Measurements from ENCODE around the gene FOXJ1.
A peak's percentile ranks its signal among the peaks of the same experiment; 100 is the strongest.
"Not testable (repeated sequence)": the region's sequence is repeated elsewhere in the genome, so short reads cannot be mapped to it uniquely, and the experiment has no call there.

Gene FOXJ1, protein sequence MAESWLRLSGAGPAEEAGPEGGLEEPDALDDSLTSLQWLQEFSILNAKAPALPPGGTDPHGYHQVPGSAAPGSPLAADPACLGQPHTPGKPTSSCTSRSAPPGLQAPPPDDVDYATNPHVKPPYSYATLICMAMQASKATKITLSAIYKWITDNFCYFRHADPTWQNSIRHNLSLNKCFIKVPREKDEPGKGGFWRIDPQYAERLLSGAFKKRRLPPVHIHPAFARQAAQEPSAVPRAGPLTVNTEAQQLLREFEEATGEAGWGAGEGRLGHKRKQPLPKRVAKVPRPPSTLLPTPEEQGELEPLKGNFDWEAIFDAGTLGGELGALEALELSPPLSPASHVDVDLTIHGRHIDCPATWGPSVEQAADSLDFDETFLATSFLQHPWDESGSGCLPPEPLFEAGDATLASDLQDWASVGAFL

DNA sequence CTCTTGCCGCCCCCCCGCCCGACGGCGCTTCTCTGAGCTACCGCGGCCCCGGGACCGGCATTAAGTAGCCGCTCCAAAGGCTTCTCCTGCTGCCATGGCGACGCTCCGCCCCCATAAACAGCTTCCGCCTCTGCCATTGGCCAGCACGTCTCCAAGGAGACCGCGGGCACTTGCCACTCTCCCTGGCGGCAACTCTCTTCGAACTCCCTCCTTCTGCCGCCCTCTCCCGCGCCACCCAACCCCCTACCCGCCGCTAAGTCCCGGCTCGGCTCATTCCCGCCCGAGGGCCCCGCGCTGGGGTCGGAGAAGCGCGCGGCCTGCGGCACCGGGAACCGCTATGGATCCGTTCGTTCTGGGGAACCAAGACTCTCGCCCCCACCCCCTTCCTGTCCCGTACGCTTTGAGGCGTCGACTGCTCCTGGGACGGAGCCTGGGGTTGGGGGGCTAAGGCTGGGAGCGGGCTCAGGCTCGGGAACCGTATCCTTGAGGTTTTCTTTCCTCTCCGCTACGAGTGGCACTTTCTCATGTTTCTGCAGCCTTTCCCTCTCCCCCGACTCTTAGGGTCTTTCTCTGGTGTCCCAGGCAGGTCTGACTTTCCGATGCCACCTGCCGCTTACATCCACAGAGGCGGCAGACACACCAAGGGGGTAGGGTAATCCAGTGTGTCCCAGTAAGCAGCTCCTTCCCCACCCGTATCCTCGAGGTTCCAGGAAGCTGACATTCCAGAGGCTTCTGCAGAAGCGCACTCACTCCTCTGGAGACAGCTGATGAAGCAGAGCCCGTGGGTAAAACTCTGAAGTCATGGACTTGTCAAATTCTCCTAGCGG, at the start of gene FOXJ1:
Gene FOXJ1 (minus strand): TSS at position 34 of the 827 bp plus-strand sequence. CDS start 850 bp downstream, outside the sequence.
- DNase-seq, result peak; percentile 28 to 93 (median 85)

DNA sequence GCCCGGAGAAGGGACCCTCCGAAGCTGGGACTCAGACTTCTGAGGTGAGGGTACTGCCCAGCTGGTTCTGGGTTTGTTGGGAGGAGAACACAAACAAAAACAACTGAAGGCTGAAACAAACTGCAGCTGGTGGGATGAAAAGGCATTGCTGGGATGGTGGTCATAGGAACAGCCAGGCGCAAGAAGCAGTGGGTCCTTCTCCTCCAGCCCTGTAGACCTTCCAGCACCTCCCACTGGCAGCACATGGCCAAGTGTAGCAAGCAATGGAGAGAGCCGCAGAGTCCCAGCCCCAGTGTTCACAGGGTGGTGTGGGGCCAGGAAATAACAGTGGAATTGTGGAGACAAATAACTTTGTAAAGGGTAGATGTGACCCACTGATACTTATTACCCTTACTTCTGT, 48.7 kb upstream of the FOXJ1 start:
- DNase-seq, result no peak

DNA sequence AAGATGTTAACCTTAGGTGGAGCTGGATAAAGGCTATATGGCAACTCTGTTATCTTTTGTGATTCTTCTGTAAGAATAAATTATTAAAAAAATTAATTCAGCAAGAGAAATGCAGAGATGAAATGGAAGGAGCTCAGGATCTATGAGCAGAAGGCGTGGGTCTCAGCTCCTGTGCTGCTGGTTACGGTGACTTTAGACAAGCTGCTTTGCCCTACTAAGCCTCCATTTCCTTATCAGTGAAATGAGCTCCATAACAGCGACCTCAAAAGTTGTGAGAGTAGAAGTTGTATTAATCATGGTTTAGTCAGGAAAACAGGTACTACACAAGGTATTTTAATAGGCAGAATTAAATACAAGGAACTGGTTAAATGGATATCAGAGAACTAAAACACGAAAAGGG, 48.2 kb upstream of the FOXJ1 start:
- DNase-seq, result no peak

DNA sequence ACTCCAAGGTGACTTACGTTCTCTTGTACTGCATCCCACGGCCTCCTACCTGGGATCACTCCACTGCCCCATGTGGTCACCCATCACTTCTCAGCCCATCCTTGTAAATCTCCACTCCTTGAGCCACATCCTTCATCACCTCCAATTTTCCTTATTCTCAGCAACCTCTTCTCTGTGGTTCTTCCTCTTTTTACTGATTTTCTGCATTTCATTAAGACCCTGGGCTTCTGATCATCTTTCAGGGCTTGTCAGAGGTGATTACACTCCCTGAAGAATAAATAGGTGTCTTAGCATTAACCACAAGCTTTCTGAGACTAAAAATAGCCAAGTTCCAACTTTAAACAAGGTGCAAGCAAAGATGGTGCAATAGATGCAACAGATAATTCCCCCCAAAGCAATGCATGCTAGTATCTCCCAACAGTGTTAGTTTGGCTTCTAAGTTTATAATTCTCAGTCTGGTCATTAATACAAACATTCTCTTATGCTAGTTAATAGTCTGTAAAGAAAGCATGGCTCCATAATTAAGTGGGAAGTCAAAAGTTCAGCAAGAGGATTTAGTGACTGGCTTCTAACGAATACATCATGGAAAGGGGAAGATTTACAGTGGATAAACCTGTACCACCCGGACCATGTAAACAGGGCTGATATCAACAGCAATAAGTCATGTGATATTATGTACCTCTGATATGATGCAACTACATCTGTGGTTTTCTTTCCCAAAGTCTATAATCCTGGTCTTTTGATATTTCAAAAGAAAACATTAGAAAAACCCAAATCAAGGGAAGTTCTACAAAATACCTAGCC, 47.4 kb upstream of the FOXJ1 start:
- no peak for DNase-seq

DNA sequence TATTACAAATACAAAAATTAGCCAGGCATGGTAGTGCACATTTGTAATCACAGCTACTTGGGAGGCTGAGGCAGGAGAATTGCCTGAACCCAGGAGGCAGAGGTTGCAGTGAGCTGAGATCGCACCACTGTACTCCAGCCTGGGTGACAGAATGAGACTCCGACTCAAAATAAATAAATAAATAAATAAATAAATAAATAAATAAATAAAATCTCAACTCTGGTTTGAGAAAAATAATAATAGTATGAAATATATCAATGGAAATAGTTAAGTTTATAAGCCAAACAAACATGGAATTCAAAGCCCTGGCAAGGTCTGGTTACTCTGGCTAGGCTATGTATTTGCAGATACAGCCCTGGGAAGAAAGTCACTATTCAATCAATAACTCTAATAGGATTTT, 45.7 kb upstream of the FOXJ1 start:
- not testable (repeated sequence) for DNase-seq

DNA sequence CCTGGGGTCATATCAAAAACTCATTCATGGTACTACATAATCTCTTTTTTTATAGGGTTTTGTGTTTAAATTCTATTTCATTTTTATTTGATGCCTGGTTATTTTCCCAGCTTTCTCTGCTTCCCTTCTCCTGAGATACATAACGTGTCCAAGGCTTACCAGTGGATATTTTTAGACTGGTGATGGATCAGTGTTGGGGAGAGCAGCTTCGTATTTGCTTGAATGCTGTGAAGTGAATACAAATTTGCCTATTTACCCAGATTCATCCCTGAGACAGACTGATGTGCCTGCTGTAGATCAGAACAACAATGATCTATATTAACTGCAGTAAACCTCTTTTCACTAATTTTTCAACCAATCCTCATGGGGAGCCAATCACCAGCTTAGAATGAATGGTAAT, 43.2 kb upstream of the FOXJ1 start:
- DNase-seq, result no peak

DNA sequence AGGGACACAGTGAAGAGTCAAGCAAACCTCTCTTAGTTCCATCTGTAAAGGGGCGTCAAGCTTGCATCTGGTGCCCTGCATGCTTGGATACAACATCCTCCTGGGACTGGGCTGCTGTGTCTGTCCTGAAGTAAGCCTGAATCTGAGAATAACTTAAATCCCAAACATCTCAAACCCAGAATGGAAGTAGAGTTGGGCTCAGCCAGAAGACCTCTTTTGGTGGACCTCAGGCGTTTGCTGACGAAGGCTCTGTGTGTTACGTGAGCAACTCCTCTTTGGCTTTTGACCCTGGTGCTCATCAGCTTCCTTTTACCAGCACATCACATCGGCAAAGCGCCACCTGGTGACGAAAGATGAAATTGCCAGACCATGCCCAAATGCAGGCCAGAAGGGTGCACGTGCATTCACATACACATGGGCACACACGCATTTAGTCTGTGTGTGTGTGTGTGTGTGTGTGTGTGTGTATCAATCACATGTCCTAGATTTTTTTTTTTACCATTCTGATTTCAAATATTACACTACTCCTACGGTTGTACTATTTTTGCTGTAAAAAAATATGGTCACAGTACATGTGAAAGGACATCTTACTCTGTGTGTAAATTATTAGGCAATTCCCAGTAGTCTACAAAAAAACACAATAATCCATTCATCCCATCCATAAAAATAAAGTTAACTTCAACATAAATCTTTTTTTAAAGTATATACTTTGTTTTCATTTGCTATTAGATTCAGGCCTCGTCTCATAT, 41.1 kb upstream of the FOXJ1 start:
- DNase-seq, result peak in 56 of 58 donors; percentile 5 to 86 (median 62)

DNA sequence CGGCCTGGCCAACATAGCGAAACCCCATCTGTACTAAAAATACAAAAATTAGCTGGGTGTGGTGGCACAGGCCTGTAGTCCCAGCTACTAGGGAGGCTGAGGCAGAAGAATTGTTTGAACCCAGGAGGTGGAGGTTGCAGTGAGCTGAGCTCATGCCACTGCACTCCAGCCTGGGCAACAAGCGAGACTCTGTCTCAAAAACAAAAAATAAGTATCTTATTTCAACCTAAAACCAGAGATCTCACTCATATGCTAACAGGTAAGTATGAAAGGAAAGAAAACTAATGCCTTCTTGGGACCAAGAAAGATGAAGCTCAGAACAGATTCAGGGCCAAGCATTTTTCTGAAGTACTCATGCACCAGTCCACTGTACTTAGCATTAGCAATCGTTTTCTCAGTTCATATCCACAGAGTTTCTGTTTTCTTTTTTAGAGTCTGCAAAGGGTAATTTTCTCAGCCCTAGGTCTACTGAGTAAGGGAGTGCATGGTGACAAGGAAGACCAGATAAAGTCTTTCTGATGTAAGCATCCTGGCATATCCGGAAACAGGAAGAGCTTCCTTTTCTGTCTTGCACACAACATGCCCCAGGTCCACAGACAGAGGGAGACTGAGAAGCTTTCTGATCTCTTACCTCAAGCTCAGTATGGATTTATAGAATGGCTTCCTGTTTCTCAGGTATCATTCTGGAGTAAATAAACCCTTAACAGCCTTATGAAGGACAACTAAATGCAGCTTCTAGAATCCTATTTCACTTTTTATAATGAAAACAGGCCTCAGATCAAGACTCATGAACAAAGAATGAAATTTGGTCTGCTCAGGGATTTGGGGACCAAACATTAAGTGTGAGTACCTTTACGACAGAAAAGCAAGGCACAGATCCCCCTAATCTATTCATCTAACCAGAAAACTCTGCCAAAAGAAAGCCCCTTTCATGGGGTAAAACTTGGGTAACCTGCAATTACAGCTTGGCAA, 38.7 kb upstream of the FOXJ1 start:
- DNase-seq, result no peak

DNA sequence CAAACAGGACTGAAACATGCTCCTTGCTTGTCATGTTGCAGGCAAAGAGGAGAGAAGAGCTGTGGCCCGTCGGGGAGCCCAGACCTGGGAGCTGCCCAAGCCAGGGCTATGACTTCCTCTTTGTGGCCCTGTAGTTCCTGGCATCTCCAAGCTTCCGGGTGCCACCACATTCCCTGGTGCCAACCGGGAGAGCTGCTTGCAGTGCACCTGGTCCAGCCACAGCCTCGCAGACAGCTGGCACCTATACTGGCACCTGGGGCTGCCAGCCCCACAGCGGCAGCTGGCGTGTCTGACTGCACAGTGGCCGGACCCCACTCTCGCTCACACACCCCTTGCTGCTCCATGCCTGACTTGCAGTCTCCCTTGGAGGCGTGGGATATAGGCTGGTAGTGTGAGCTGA, 37.1 kb upstream of the FOXJ1 start:
- no peak for DNase-seq

DNA sequence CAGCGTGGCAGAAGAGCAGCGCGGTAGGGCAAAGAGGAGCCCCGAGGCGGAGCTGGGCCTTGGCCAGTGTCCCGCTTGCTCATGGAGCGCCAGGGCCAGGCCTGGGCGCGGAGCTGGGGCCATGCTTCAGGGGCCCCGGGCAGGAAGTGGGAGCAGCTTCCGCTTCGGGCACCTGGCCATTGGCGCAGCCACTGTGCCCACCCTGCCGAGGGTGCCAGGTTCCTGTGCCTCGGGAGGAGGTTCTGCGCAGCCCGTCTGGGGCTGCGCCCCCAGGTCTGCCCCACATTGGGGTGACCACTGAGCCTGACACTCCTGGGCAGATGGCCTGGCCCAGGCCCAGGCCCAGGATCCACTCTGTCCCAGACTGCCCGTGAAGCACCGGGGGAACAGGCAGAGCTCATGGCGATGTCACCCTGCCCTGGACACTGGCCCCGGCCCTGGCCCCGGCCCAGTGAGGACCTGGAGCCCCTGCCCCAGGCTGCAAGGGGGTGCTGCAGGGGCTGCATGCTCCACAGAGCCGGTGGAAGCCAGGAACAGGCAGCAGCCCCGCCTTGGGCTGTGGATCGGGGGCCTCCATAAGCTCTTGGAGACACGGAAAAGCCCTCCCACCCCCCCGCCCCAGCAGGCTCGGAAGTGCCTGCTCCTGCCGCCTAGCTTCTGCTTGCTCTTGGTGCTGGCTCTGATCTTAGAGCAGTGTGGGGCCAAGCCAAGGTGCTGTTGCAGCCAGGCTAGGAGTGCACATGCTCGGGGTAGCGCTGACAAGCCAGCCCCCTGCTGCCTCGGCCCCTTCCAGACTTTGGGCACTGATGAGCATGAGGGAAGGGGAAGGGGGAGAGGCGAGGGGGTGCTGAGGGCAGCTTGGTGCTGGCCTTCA, 35.9 kb upstream of the FOXJ1 start:
- DNase-seq, result no peak

DNA sequence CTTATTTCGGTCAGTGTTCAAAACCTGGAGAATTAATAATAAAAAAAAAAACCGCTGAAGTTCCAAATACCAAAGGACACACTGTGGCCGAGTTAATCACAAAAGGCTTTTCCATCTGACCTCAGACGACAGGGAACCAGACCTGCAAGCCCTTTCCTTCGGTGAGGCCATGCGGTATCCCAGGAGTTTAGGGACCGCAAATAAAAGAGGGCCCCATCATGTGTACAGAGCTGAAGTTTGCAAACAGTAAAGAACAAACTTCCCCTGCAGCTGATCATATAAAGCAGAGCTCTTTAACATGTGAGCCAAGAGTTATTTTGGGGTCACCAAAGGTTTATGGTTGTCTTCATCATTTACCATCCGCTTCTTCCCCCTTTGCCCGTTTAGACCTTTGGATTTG, 33.0 kb upstream of the FOXJ1 start:
- DNase-seq, result no peak

DNA sequence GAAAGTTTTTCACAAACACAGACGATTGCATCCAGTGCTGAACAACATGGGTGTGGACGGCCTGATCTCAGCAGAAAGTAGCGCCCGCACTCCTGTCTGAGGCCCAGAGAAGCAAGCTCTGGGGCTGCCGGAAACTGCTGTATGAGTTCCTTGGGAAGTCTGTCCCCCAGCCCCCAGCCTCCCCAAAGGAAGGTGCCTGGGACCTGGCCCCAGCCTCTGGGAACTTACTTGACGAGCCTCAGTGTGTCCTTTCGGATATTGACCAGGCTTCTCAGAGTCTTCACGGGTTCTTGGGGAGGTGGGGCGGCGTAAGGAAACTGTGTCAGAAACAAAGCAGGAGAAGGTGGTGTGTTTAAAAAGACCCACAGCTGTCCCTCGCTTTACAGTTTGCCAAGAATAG, 32.4 kb upstream of the FOXJ1 start:
- no peak for DNase-seq

DNA sequence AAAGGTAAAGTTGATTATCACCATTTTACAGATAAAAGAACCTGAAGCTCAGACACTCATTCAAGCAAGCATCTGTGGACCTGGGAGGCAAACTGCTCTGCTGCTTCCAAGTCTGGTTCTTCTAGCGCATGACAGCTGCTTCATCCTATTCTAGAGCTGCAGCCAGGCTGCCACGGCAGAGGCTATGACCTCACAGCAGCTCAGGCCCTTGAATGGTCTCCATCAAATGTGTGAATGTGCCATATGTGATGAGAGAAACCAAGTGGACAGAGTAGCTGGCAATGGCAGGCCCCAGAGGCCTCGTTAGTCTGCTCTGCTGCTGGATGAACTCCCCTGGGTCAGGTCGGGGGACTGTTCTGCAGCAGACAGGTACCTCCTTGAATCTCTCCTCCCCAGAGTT, 30.7 kb upstream of the FOXJ1 start:
- DNase-seq, result peak in 1 of 58 donors; percentile 26

DNA sequence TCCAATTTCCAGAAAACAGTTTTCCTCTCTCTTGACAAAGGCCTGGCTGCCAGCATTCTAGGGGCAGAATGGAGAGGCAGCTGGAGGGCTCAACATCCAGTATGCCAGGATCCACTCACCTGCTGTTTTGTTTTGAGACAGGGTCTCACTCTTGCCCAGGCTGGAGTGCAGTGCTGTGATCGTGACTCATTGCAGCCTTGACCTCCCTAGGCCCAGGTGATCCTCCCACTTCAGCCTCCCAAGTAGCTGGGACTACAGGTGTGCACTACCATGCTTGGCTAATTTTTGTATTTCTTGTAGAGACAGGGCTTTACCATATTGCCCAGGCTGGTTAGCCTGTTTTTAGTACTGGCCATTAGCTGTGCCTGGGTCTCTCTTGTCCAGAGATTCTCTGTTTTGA, 29.1 kb upstream of the FOXJ1 start:
- no peak for DNase-seq

DNA sequence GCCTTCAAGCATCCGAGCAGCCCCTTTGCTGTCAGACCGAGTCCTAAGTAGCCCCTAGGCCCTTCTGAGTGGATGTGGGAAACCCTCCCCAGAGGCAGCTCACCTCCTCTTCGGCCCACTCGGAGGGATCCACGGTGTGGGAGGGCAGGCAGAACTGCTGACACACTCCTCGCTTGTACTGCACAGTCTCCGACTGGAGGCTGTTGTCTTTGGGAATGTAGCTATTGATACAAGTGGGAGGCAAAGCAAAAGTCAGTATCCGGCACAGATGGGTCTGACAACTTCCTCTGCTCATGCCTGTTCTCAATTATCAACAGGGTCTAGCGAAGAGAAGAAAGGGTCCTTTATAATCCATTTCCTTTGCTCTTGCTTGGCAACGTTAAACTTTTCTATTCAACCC, 25.9 kb upstream of the FOXJ1 start:
- peak in 2 of 58 donors; percentile 7 to 17 for DNase-seq

DNA sequence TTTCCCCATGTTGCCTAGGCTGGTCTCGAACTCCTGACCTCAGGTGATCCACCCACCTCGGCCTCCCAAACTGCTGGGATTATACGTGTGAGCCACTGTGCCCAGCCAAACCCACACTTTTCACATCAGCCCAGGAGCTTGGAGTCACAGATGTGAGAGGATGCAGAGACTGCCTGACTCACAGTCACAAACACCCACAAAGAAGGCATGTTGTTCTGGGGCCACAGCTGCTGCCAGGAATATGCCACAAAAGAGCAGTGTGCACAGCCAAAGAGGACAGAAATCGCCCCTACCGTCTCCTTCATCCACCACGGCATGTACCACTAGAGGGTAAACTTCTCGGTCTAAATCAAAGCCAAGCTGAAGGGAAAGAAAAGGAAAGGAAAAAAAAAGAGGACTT, 25.1 kb upstream of the FOXJ1 start:
- peak in 45 of 58 donors; percentile 14 to 83 (median 51) for DNase-seq

DNA sequence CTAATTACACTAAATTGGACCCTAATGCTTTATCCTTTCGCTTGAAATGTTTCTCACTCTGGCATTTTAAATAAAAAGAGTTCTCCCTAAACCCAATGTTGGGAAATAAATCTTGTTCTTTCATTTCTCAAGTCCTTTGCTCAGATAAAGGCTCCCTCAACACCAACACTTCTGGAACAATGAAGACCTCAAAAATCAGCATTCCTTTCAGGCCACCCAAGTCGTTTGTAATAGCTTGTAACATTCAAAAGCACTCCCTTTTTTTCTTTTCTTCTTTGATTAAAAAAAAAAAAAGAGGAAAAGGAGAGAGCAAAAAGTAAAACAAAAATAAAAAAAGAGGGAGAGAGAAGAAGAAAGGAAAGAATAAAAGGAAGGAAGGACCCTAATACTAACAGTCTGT, 23.3 kb upstream of the FOXJ1 start:
- no peak for DNase-seq

DNA sequence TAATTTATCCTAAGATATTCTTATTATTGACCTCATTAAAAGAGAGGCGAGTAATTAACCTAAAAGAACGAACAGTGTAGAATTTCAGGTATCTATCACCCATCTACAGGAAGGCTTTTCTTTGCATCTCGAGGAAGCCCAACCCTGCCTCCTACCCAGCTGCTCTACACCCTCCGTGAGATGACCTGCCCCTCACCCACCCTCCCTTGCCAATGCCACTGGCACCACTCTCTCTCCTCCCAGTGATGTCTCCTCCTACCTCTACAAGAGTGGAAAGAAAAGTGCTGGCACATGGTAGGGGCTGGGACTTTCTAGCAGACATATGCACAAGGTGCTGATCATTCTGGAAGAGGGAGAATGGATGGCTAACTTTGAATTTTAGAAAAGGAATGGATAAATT, 22.9 kb upstream of the FOXJ1 start:
- DNase-seq, result no peak

All from anterior cingulate cortex (tissue), 58 donors.